GM23338 (cell line): ENCODE data around the gene TMBIM1. TPM values are rescaled to one million over a fixed set of nuclear protein-coding genes. Genes with fewer than 3 reads are reported as not detected.

Experiments used
- ATAC-seq: fragments of 200-7000 bp; cut with Tn5 transposase; 3 replicates; pipeline ENCODE4 v1.9.1; 2020
- DNase-seq: peaks from one replicate; pipeline ENCODE4 v3.0.0-alpha.2; 2015; ENCODE audit warnings: low spot score
- H2AFZ ChIP-seq: fragments of 200-600 bp; sonication (generic); 2 replicates; pipeline ENCODE4 v1.8.0; 2016; ENCODE audit warnings: antibody characterized with exemption, mild to moderate bottlenecking, moderate library complexity
- H3F3A ChIP-seq: fragments of 200-600 bp; sonication (generic); replicated peaks from 2 replicates; pipeline ENCODE4 v1.8.0; 2017; ENCODE audit warnings: antibody characterized with exemption, mixed run types, low read depth
- H3K27ac ChIP-seq: fragments of 200-600 bp; sonication (generic); 2 replicates; pipeline ENCODE4 v1.6.1; 2016; ENCODE audit warnings: low read depth
- H3K27me3 ChIP-seq: fragments of 200-600 bp; sonication (generic); 2 replicates; pipeline ENCODE4 v1.8.0; 2016; ENCODE audit warnings: mild to moderate bottlenecking, mixed run types, moderate library complexity; ENCODE audit not compliant: insufficient read depth
- H3K36me3 ChIP-seq: fragments of 200-600 bp; sonication (generic); 2 replicates; pipeline ENCODE4 v1.8.0; 2016; ENCODE audit warnings: mild to moderate bottlenecking; ENCODE audit not compliant: insufficient read depth
- H3K4me1 ChIP-seq: fragments of 200-600 bp; sonication (generic); 2 replicates; pipeline ENCODE4 v1.8.0; 2016; ENCODE audit warnings: mild to moderate bottlenecking, moderate library complexity; ENCODE audit not compliant: insufficient read depth
- H3K4me2 ChIP-seq: fragments of 200-600 bp; sonication (generic); 2 replicates; pipeline ENCODE4 v1.7.1; 2017; ENCODE audit warnings: mixed run types
- H3K4me3 ChIP-seq: fragments of 200-600 bp; sonication (generic); 2 replicates; pipeline ENCODE4 v1.6.1; 2016; ENCODE audit warnings: mixed run types
- H3K79me2 ChIP-seq: fragments of 200-600 bp; sonication (generic); replicated peaks from 2 replicates; pipeline ENCODE4 v1.8.0; 2017; ENCODE audit warnings: mild to moderate bottlenecking; ENCODE audit not compliant: insufficient read depth
- H3K9me2 ChIP-seq: fragments of 200-600 bp; sonication (generic); 2 replicates; pipeline ENCODE4 v1.8.0; 2017; ENCODE audit not compliant: insufficient read depth
- H4K20me1 ChIP-seq: fragments of 200-600 bp; sonication (generic); replicated peaks from 2 replicates; pipeline ENCODE4 v1.8.0; 2017; ENCODE audit warnings: mild to moderate bottlenecking; ENCODE audit not compliant: insufficient read depth
- H3K27ac Mint-ChIP-seq: 2 replicates; pipeline ENCODE4 v1.8.0; 2020; ENCODE audit warnings: inconsistent platforms, mild to moderate bottlenecking, moderate library complexity, mixed read lengths
- H3K27me3 Mint-ChIP-seq: 3 replicates; pipeline ENCODE4 v1.8.0; 2022; ENCODE audit warnings: low read depth, mild to moderate bottlenecking, moderate library complexity, mixed read lengths, inconsistent platforms; ENCODE audit not compliant: insufficient read depth, poor library complexity
- H3K36me3 Mint-ChIP-seq: 3 replicates; pipeline ENCODE4 v1.8.0; 2021; ENCODE audit warnings: low read depth, mild to moderate bottlenecking, inconsistent platforms, moderate library complexity, mixed read lengths
- H3K4me1 Mint-ChIP-seq: 3 replicates; pipeline ENCODE4 v1.8.0; 2020; ENCODE audit warnings: mild to moderate bottlenecking, inconsistent platforms, mixed read lengths
- H3K4me3 Mint-ChIP-seq: 3 replicates; pipeline ENCODE4 v1.8.0; 2021; ENCODE audit warnings: moderate library complexity, mild to moderate bottlenecking, inconsistent platforms, mixed read lengths
- H3K9me3 Mint-ChIP-seq: 3 replicates; pipeline ENCODE4 v1.8.0; 2020; ENCODE audit warnings: moderate library complexity, mild to moderate bottlenecking, inconsistent platforms, mixed read lengths
- CREB1 ChIP-seq: fragments of 250-450 bp; sonication (Bioruptor Pico); IDR thresholded peaks from 2 replicates; pipeline ENCODE4 v1.5.0; 2020; ENCODE audit warnings: low read depth, mild to moderate bottlenecking, moderate library complexity
- CTCF ChIP-seq, 2 experiments: fragments of 200-600 bp in 1 of 2; sonication (generic) in 1 of 2; conservative IDR thresholded peaks; 2 replicates each; pipeline versions ENCODE4 v1.5.1 to v1.6.1; 2016 to 2017; ENCODE audit warnings: antibody characterized with exemption in 2 of 2, low read depth in 2 of 2, mild to moderate bottlenecking in 2 of 2, moderate library complexity in 1 of 2
- EZH2 ChIP-seq: fragments of 200-600 bp; sonication (generic); IDR thresholded peaks from one replicate; pipeline ENCODE4 v1.8.0; 2017; ENCODE audit warnings: antibody characterized with exemption, mild to moderate bottlenecking, low read depth; ENCODE audit not compliant: unreplicated experiment
- EZH2phosphoT487 ChIP-seq: fragments of 200-600 bp; sonication (generic); IDR thresholded peaks from one replicate; pipeline ENCODE4 v1.8.1; 2018; ENCODE audit warnings: antibody characterized with exemption; ENCODE audit not compliant: unreplicated experiment
- JUNB ChIP-seq: IDR thresholded peaks from one replicate; pipeline ENCODE4 v1.6.1; 2016; ENCODE audit warnings: antibody characterized with exemption; ENCODE audit not compliant: unreplicated experiment
- NANOG ChIP-seq: IDR thresholded peaks from 2 replicates; pipeline ENCODE4 v1.6.1; 2016; ENCODE audit warnings: antibody characterized with exemption, borderline replicate concordance
- POLR2AphosphoS5 ChIP-seq: IDR thresholded peaks from 2 replicates; pipeline ENCODE4 v1.6.1; 2016; ENCODE audit warnings: antibody characterized with exemption, low read depth
- STAT1 ChIP-seq: IDR thresholded peaks from one replicate; pipeline ENCODE4 v1.6.1; 2016; ENCODE audit warnings: antibody characterized with exemption; ENCODE audit not compliant: unreplicated experiment
- ZNF114 ChIP-seq: fragments of 250-450 bp; sonication (Bioruptor Pico); IDR thresholded peaks from 2 replicates; pipeline ENCODE4 v1.5.0; 2020; ENCODE audit warnings: mild to moderate bottlenecking, moderate library complexity
- ZNF331 ChIP-seq: fragments of 250-450 bp; sonication (Bioruptor Pico); IDR thresholded peaks from 2 replicates; pipeline ENCODE4 v1.5.0; 2020; ENCODE audit warnings: low read depth, mild to moderate bottlenecking, moderate library complexity
- polyA plus RNA-seq: library from polyadenylated mRNA; unstranded; fragments of >200 nt; fragmentation: Nextera tagmentation; extraction: Ambion mirVana; gene quantifications from 2 replicates; pipeline ENCODE4 v1.2.1, GENCODE V29; 2016
- total RNA-seq: library from RNA; depleted of rRNA; stranded (reverse); fragments of >200 nt; shearing (Covaris generic); gene quantifications from 2 replicates; pipeline ENCODE4 v1.2.3, GENCODE V29; 2014
- TF ChIP-seq, protein P1 (sequence below): IDR thresholded peaks from one replicate; pipeline ENCODE4 v1.6.1; 2018; ENCODE audit warnings: antibody characterized with exemption; ENCODE audit not compliant: unreplicated experiment
- TF ChIP-seq, protein P2 (sequence below): IDR thresholded peaks from 2 replicates; pipeline ENCODE4 v1.6.1; 2016; ENCODE audit warnings: antibody characterized with exemption
- TF ChIP-seq, protein P3 (sequence below): fragments of 250-450 bp; sonication (Bioruptor Pico); IDR thresholded peaks from 2 replicates; pipeline ENCODE4 v1.5.0; 2020; ENCODE audit warnings: mild to moderate bottlenecking, moderate library complexity

The TMBIM1 gene
- total and polyA plus RNA-seq, 2 experiments from 2014 or later, result 12.0 to 20.8 TPM

DNA sequence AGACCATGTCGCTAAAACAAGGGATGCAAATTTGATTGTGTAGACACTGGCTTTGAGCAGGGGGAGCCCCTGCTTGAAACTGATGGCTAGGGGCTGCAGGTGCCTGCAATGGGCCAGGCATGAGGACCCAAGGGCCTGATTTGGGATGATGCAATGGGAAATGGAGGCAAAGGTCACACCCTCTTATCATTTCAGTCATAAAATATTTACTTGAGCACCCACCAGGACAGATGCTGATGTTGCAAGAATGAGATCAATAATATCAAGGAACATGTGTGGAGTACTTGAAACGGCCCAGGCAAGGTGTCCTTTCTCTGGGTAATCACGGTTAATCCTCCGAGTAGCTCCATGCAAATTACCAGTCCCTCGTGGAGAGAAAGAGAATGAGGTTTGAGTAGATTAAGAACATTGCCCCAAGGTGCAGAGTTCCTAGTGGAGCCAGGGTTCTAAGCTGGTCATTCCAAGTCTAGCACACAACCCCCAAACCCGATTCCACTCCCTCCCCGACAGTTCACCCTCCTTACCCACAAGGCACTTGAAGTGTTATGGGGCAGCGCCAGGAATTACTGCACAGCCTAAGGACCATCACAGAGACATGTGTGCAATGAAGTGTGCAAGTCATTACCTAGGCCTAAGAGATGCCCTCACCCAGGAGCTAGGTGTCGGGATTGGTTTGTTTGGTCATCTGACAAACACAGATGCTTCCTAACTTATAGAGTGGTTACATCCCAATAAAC lies 14.0 kb upstream of the TMBIM1 start:
- TF ChIP-seq, protein P1, sequence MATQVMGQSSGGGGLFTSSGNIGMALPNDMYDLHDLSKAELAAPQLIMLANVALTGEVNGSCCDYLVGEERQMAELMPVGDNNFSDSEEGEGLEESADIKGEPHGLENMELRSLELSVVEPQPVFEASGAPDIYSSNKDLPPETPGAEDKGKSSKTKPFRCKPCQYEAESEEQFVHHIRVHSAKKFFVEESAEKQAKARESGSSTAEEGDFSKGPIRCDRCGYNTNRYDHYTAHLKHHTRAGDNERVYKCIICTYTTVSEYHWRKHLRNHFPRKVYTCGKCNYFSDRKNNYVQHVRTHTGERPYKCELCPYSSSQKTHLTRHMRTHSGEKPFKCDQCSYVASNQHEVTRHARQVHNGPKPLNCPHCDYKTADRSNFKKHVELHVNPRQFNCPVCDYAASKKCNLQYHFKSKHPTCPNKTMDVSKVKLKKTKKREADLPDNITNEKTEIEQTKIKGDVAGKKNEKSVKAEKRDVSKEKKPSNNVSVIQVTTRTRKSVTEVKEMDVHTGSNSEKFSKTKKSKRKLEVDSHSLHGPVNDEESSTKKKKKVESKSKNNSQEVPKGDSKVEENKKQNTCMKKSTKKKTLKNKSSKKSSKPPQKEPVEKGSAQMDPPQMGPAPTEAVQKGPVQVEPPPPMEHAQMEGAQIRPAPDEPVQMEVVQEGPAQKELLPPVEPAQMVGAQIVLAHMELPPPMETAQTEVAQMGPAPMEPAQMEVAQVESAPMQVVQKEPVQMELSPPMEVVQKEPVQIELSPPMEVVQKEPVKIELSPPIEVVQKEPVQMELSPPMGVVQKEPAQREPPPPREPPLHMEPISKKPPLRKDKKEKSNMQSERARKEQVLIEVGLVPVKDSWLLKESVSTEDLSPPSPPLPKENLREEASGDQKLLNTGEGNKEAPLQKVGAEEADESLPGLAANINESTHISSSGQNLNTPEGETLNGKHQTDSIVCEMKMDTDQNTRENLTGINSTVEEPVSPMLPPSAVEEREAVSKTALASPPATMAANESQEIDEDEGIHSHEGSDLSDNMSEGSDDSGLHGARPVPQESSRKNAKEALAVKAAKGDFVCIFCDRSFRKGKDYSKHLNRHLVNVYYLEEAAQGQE, result no peak
- TF ChIP-seq ZNF331 (CRISPR knock-in tag) (no peak), EZH2 (no peak), CTCF (conservative IDR thresholded peaks at IDR 0.05; ENCODE audit: low read depth in 2 of 2) (no peak), CREB1 (CRISPR knock-in tag) (no peak), ZNF114 (no peak), NANOG (no peak), STAT1 (no peak), JUNB (no peak), POLR2AphosphoS5 (no peak), EZH2phosphoT487 (no peak)
- TF ChIP-seq, protein P2, sequence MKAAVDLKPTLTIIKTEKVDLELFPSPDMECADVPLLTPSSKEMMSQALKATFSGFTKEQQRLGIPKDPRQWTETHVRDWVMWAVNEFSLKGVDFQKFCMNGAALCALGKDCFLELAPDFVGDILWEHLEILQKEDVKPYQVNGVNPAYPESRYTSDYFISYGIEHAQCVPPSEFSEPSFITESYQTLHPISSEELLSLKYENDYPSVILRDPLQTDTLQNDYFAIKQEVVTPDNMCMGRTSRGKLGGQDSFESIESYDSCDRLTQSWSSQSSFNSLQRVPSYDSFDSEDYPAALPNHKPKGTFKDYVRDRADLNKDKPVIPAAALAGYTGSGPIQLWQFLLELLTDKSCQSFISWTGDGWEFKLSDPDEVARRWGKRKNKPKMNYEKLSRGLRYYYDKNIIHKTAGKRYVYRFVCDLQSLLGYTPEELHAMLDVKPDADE, result no peak
- TF ChIP-seq, protein P3, sequence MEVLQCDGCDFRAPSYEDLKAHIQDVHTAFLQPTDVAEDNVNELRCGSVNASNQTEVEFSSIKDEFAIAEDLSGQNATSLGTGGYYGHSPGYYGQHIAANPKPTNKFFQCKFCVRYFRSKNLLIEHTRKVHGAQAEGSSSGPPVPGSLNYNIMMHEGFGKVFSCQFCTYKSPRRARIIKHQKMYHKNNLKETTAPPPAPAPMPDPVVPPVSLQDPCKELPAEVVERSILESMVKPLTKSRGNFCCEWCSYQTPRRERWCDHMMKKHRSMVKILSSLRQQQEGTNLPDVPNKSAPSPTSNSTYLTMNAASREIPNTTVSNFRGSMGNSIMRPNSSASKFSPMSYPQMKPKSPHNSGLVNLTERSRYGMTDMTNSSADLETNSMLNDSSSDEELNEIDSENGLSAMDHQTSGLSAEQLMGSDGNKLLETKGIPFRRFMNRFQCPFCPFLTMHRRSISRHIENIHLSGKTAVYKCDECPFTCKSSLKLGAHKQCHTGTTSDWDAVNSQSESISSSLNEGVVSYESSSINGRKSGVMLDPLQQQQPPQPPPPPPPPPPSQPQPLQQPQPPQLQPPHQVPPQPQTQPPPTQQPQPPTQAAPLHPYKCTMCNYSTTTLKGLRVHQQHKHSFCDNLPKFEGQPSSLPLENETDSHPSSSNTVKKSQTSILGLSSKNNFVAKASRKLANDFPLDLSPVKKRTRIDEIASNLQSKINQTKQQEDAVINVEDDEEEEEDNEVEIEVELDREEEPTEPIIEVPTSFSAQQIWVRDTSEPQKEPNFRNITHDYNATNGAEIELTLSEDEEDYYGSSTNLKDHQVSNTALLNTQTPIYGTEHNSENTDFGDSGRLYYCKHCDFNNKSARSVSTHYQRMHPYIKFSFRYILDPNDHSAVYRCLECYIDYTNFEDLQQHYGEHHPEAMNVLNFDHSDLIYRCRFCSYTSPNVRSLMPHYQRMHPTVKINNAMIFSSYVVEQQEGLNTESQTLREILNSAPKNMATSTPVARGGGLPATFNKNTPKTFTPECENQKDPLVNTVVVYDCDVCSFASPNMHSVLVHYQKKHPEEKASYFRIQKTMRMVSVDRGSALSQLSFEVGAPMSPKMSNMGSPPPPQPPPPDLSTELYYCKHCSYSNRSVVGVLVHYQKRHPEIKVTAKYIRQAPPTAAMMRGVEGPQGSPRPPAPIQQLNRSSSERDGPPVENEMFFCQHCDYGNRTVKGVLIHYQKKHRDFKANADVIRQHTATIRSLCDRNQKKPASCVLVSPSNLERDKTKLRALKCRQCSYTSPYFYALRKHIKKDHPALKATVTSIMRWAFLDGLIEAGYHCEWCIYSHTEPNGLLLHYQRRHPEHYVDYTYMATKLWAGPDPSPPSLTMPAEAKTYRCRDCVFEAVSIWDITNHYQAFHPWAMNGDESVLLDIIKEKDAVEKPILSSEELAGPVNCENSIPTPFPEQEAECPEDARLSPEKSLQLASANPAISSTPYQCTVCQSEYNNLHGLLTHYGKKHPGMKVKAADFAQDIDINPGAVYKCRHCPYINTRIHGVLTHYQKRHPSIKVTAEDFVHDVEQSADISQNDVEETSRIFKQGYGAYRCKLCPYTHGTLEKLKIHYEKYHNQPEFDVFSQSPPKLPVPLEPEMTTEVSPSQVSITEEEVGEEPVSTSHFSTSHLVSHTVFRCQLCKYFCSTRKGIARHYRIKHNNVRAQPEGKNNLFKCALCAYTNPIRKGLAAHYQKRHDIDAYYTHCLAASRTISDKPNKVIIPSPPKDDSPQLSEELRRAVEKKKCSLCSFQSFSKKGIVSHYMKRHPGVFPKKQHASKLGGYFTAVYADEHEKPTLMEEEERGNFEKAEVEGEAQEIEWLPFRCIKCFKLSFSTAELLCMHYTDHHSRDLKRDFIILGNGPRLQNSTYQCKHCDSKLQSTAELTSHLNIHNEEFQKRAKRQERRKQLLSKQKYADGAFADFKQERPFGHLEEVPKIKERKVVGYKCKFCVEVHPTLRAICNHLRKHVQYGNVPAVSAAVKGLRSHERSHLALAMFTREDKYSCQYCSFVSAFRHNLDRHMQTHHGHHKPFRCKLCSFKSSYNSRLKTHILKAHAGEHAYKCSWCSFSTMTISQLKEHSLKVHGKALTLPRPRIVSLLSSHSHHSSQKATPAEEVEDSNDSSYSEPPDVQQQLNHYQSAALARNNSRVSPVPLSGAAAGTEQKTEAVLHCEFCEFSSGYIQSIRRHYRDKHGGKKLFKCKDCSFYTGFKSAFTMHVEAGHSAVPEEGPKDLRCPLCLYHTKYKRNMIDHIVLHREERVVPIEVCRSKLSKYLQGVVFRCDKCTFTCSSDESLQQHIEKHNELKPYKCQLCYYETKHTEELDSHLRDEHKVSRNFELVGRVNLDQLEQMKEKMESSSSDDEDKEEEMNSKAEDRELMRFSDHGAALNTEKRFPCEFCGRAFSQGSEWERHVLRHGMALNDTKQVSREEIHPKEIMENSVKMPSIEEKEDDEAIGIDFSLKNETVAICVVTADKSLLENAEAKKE, result no peak
- Mint-ChIP-seq H3K9me3 (0 out of 3 replicates have a peak, but pooled peaks cover 3% of the 10 kb centered on the region), H3K27me3 (peaks cover 10% of the 10 kb centered on the region), H3K36me3 (no peaks in the 10 kb centered on the region), H3K4me1 (no peaks in the 10 kb centered on the region), H3K27ac (no peak overlapping the region), H3K4me3 (no peak overlapping the region)
- H3K36me3 ChIP-seq, result no peaks in the 10 kb centered on the region
- no peaks in the 10 kb centered on the region for H4K20me1 ChIP-seq
- H3F3A ChIP-seq, result no peaks in the 10 kb centered on the region
- H3K27me3 ChIP-seq, result no peaks in the 10 kb centered on the region
- H3K4me3 ChIP-seq, result no peak overlapping the region
- no peak for ATAC-seq
- H3K9me2 ChIP-seq, result no peaks in the 10 kb centered on the region
- DNase-seq, result no peak
- H3K27ac ChIP-seq, result no peak overlapping the region
- H2AFZ ChIP-seq, result no peak overlapping the region
- no peak overlapping the region for H3K4me2 ChIP-seq
- no peaks in the 10 kb centered on the region for H3K4me1 ChIP-seq
- no peaks in the 10 kb centered on the region for H3K79me2 ChIP-seq
